Esophagus squamous epithelium (tissue), 4 donors: ENCODE data around the gene TAS2R43.

ENCODE experiments used
- POLR2A ChIP-seq, 4 donors: fragments of 450-650 bp; IDR thresholded peaks; one replicate each; pipeline ENCODE4 v1.6.1; 2017; ENCODE audit warnings: antibody characterized with exemption in 4 of 4, mild to moderate bottlenecking in 4 of 4, moderate library complexity in 3 of 4
- TF ChIP-seq, protein P1 (sequence below), 6 experiments: fragments of 450-650 bp in 4 of 6; fragments of 200-600 bp in 2 of 6; sonication (generic) in 2 of 6; IDR thresholded peaks; one replicate each; pipeline ENCODE4 v1.5.1; 2016 to 2019; ENCODE audit warnings: antibody characterized with exemption in 6 of 6, mild to moderate bottlenecking in 4 of 6, moderate library complexity in 4 of 6

DNA sequence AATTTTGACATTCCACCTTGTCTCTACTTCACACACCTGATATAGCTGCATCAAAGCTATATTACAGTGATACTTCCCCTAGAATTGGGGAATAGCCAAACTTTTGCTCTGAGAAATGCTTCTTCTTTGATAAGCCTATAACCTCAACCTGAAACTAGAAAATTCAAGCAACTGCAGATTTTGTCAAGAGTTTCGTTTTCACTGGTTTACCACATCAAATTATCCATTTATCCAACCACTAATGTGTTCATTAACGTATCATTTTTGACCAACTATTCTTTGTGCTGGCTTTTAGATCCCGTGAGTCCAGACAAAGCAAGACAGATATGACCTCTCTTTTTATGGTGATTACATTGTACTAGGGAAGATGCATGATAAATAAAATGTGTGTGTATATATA is 16.5 kb downstream of the TAS2R43 start:
- TF ChIP-seq, protein P1, sequence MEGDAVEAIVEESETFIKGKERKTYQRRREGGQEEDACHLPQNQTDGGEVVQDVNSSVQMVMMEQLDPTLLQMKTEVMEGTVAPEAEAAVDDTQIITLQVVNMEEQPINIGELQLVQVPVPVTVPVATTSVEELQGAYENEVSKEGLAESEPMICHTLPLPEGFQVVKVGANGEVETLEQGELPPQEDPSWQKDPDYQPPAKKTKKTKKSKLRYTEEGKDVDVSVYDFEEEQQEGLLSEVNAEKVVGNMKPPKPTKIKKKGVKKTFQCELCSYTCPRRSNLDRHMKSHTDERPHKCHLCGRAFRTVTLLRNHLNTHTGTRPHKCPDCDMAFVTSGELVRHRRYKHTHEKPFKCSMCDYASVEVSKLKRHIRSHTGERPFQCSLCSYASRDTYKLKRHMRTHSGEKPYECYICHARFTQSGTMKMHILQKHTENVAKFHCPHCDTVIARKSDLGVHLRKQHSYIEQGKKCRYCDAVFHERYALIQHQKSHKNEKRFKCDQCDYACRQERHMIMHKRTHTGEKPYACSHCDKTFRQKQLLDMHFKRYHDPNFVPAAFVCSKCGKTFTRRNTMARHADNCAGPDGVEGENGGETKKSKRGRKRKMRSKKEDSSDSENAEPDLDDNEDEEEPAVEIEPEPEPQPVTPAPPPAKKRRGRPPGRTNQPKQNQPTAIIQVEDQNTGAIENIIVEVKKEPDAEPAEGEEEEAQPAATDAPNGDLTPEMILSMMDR (IDR thresholded peaks at IDR 0.05) = no peak
- TF ChIP-seq POLR2A (IDR thresholded peaks at IDR 0.05) = no peak
